ENCODE data around the gene IGF1R. TPM values are rescaled to one million over a fixed set of nuclear protein-coding genes. Genes with fewer than 3 reads are reported as not detected.

The IGF1R gene
- total and polyA plus RNA-seq, 2 of the 13 experiments (the other 11 are each of a cell fraction or from before 2014, with no cell fraction given), result 15.9 to 18.4 TPM

GRCh38 chr15:98668566-98669308 is 20.4 kb downstream of the IGF1R start:
- POLR2A ChIA-PET, result no interaction called here
- no peak for FAIRE-seq
- H3K36me3 ChIP-seq (replicated peaks in 1 of 2; ENCODE audit: control insufficient read depth in 1 of 2, insufficient read depth in 2 of 2, low read length in 2 of 2), result no peaks in the 10 kb centered on the region
- no peaks in the 10 kb centered on the region for H3K27me3 ChIP-seq (ENCODE audit: control insufficient read depth in 1 of 2, insufficient read depth in 2 of 2, low read length in 2 of 2)
- no peak overlapping the region for H2AFZ ChIP-seq (ENCODE audit: low read length)
- DNase-seq (ENCODE audit: low spot score), result no peak
- WGBS (ENCODE audit: low lambda C conversion rate), result 71% methylated on average over 10 of the region's 10 CpGs
- H4K20me1 ChIP-seq (ENCODE audit: insufficient read depth, low read length), result peaks cover 6% of the 10 kb centered on the region; the same call in 1 of the 2 replicates
- no peak overlapping the region for H3K4me3 ChIP-seq (replicated peaks in 1 of 3; ENCODE audit: insufficient read depth in 1 of 3, low read depth in 2 of 3, low read length in 3 of 3)
- H3K4me2 ChIP-seq (ENCODE audit: low read depth, low read length), result peak overlapping the region; percentile 80
- H3K9ac ChIP-seq (ENCODE audit: insufficient read depth, low read depth, low read length), result no peak overlapping the region; the same call in 1 of the 2 replicates
- peaks cover 83% of the 10 kb centered on the region for H3K79me2 ChIP-seq (ENCODE audit: insufficient read depth, low read length)
- in situ Hi-C loops (cut with HindIII; ENCODE audit: extremely low pct_ligation_motif_present, low pct_unique_long_range_greater_than_20kb) (no loop called here), intact Hi-C loops (cut with micrococcal nuclease; ENCODE audit: unreplicated experiment) (no loop called here)
- CTCF ChIA-PET (ENCODE audit: low intra/inter-chr PET ratio, low total read pairs), result no interaction called here
- no peaks in the 10 kb centered on the region for H3K9me3 ChIP-seq (ENCODE audit: low read length)
- H3K27ac ChIP-seq (ENCODE audit: extremely low read length, insufficient read depth, low read length), result peak overlapping the region; percentile 92
- peaks cover 100% of the 10 kb centered on the region for H3K4me1 ChIP-seq (ENCODE audit: insufficient read depth, low read length)
- ATAC-seq, result peak; percentile 21; the same call in 2 of the 3 replicates
- BruUV-seq (replicated peaks), result no TSS peak
- TF ChIP-seq GATAD2A (CRISPR knock-in tag; IDR thresholded peaks at IDR 0.05), result peak; percentile 22; the same call in 1 of the 2 replicates
- 0 out of 2 replicates have a peak, but pooled peaks have one; percentile 22 for TF ChIP-seq ARID5B (CRISPR knock-in tag; IDR thresholded peaks at IDR 0.05)
- TF ChIP-seq ZNF251 (CRISPR knock-in tag; IDR thresholded peaks at IDR 0.05), result no peak
- TF ChIP-seq KMT2B (CRISPR knock-in tag; IDR thresholded peaks at IDR 0.05), result no peak
- TF ChIP-seq CREB1 (IDR thresholded peaks at IDR 0.05), result peak; percentile 43
- TF ChIP-seq CREB1 (CRISPR knock-in tag; IDR thresholded peaks at IDR 0.05), result no peak
- TF ChIP-seq SOX5 (CRISPR knock-in tag; IDR thresholded peaks at IDR 0.05; ENCODE audit: borderline replicate concordance), result peak; percentile 34; the same call in 1 of the 2 replicates
- TF ChIP-seq ZNF543 (CRISPR knock-in tag; IDR thresholded peaks at IDR 0.05), result no peak
- TF ChIP-seq GTF2F1 (IDR thresholded peaks at IDR 0.05; ENCODE audit: low read length), result no peak
- no peak for TF ChIP-seq ZNF326 (CRISPR knock-in tag; IDR thresholded peaks at IDR 0.05; ENCODE audit: borderline replicate concordance)
- peak; percentile 64; the same call in 1 of the 2 replicates for TF ChIP-seq TFAP4 (IDR thresholded peaks at IDR 0.05; ENCODE audit: borderline replicate concordance, low read depth)
- peak; percentile 67 for TF ChIP-seq SAP130 (CRISPR knock-in tag; IDR thresholded peaks at IDR 0.05; ENCODE audit: low read depth)
- TF ChIP-seq FOSL2 (CRISPR knock-in tag; IDR thresholded peaks at IDR 0.05), result peak; percentile 89
- TF ChIP-seq RNF2 (conservative IDR thresholded peaks at IDR 0.05; ENCODE audit: low read depth), result no peak
- no peak for TF ChIP-seq HNF1A (IDR thresholded peaks at IDR 0.05; ENCODE audit: low read depth)
- no peak for TF ChIP-seq HNF1A (CRISPR knock-in tag; IDR thresholded peaks at IDR 0.05; ENCODE audit: borderline replicate concordance)
